Calu3 (cell line): ENCODE measurements around the gene CD164L2. TPM values are rescaled to one million over a fixed set of nuclear protein-coding genes. Genes with fewer than 3 reads are reported as not detected.

Source experiments
- BruUV-seq: library from RNA; stranded (reverse); fragments of 400-500 nt; replicated peaks from 2 replicates; lab custom pipeline; 2021; lab: Mats Ljungman, UMichigan
- CTCF ChIA-PET: fragments of 300-600 bp; sonication (Branson Sonifier 250); formaldehyde crosslinking; loops from one replicate; lab custom pipeline; 2022; ENCODE audit warnings: antibody characterized with exemption; lab: Charles Lee
- DNase-seq: peaks from one replicate; pipeline ENCODE4 v3.0.0; 2022
- H3K27ac Mint-ChIP-seq: one replicate; pipeline ENCODE4 v1.8.0; 2022; ENCODE audit warnings: mixed read lengths; ENCODE audit not compliant: unreplicated experiment
- H3K27me3 Mint-ChIP-seq: one replicate; pipeline ENCODE4 v1.8.0; 2022; ENCODE audit warnings: mixed read lengths; ENCODE audit not compliant: unreplicated experiment
- H3K36me3 Mint-ChIP-seq: one replicate; pipeline ENCODE4 v1.8.0; 2022; ENCODE audit warnings: mild to moderate bottlenecking, moderate library complexity, mixed read lengths; ENCODE audit not compliant: insufficient read depth, unreplicated experiment
- H3K4me1 Mint-ChIP-seq: one replicate; pipeline ENCODE4 v1.8.0; 2022; ENCODE audit warnings: mild to moderate bottlenecking, low read depth, mixed read lengths; ENCODE audit not compliant: unreplicated experiment
- H3K4me3 Mint-ChIP-seq: one replicate; pipeline ENCODE4 v1.8.0; 2022; ENCODE audit warnings: mild to moderate bottlenecking, low read depth, moderate library complexity, mixed read lengths; ENCODE audit not compliant: unreplicated experiment
- H3K9me3 Mint-ChIP-seq: one replicate; pipeline ENCODE4 v1.8.0; 2022; ENCODE audit warnings: low read depth, mixed read lengths; ENCODE audit not compliant: unreplicated experiment
- CTCF ChIP-seq: fragments of 200-600 bp; IDR thresholded peaks from one replicate; pipeline ENCODE4 v1.8.0; 2022; ENCODE audit warnings: antibody characterized with exemption; ENCODE audit not compliant: unreplicated experiment
- intact Hi-C: fragments of 100-400 bp; cut with micrococcal nuclease; formaldehyde crosslinking; loops from one replicate; pipeline ENCODE4 v1.10.0; 2022; ENCODE audit not compliant: unreplicated experiment
- total RNA-seq: library from RNA; stranded (reverse); gene quantifications from 2 replicates; pipeline ENCODE4 v1.2.3, GENCODE V29; 2022

The CD164L2 gene
- total RNA-seq, 1 experiment from 2014 or later = not detected

DNA sequence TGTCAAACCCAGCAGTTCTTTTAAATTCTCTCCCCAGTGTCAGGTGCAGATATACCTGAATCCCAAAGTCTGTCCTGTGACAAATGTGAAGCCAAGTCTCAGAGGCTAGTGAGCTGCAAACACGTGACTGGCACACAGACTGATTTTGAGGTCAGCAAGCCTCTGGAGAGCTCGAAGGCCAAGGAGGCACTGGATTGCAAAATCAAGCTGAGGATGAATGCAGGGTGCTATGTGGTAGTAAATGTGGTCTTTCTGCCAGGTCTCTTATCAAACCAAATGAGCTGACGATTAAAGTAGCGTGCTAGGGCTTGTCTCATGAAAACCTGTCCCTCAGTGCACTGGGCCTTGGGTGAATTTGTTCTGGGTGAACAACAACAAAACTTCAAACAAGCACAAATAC is 29.9 kb upstream of the CD164L2 start:
- Mint-ChIP-seq H3K4me3 (no peak overlapping the region), H3K36me3 (peaks cover 30% of the 10 kb centered on the region), H3K4me1 (peaks cover 1% of the 10 kb centered on the region), H3K27me3 (no peaks in the 10 kb centered on the region), H3K9me3 (no peaks in the 10 kb centered on the region), H3K27ac (no peak overlapping the region)
- no TSS peak for BruUV-seq
- DNase-seq = no peak
- no peak for TF ChIP-seq CTCF
- intact Hi-C loops = no loop called here
- CTCF ChIA-PET = no interaction called here

DNA sequence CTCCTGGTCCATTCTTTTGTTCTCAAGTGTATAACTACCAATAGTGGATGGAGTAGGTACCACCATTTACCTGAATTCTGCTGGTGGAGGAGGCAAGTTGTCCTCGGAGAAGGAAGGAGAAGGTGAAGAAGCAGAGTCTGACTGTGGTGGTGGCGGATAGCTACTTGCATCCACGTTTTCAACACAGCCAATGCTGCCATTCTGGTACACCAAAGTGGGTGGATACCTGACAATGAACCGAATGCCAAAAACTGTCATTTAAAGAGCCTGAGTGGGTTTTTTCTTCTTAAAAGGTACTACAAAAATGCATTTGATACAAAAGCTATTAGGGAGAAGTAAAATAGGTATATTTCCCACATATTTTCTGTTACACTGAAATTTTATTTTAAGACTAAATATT is 29.4 kb upstream of the CD164L2 start:
- H3K27ac Mint-ChIP-seq = no peak overlapping the region
- H3K27me3 Mint-ChIP-seq = no peaks in the 10 kb centered on the region
- no peak overlapping the region for H3K4me3 Mint-ChIP-seq
- CTCF ChIA-PET = no interaction called here
- peaks cover 33% of the 10 kb centered on the region for H3K36me3 Mint-ChIP-seq
- BruUV-seq = no TSS peak
- TF ChIP-seq CTCF = no peak
- intact Hi-C loops = no loop called here
- no peak for DNase-seq
- no peaks in the 10 kb centered on the region for H3K9me3 Mint-ChIP-seq
- H3K4me1 Mint-ChIP-seq = no peaks in the 10 kb centered on the region

DNA sequence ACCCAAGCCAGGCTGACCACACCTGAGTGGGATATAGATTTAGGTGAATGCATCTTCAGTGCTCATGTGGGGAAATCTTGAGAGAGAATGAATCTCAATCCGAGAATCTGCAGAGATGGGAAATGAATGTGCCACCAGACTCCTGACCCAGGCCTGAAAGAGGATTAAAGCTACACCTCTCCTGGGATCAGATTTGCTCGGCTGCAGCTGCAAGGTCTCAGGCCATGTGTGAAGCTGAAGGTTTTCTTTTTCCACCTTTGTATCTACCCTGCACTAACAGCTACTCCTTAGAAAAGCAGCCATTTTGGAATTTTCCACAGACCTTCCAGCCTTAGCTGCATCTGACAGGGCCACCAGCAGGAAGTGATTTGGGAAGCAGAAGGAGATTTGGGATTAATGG is 27.6 kb upstream of the CD164L2 start:
- no peak for TF ChIP-seq CTCF
- Mint-ChIP-seq H3K27me3 (no peaks in the 10 kb centered on the region), H3K27ac (no peak overlapping the region), H3K4me3 (no peak overlapping the region), H3K4me1 (no peaks in the 10 kb centered on the region), H3K9me3 (no peaks in the 10 kb centered on the region), H3K36me3 (peaks cover 23% of the 10 kb centered on the region)
- intact Hi-C loops = no loop called here
- DNase-seq = no peak
- no TSS peak for BruUV-seq
- CTCF ChIA-PET = interaction anchor here (1.0 kb wide), 1 partner anchor 10 kb away, joined by 4 read pairs; no protein-coding TSS in a partner anchor

GRCh38 chr1:27409669-27410068 is 26.5 kb upstream of the CD164L2 start:
- Mint-ChIP-seq H3K4me1 (no peaks in the 10 kb centered on the region), H3K27ac (no peak overlapping the region), H3K27me3 (no peaks in the 10 kb centered on the region), H3K9me3 (no peaks in the 10 kb centered on the region), H3K36me3 (peaks cover 17% of the 10 kb centered on the region), H3K4me3 (no peak overlapping the region)
- CTCF ChIA-PET = interaction anchor here (1.0 kb wide), 1 partner anchor 11 kb away, joined by 4 read pairs; no protein-coding TSS in a partner anchor
- no TSS peak for BruUV-seq
- no peak for DNase-seq
- no peak for TF ChIP-seq CTCF
- intact Hi-C loops = no loop called here
